ENCODE data around the gene CLCN4.

GRCh38 chrX:10193587-10193986, 36.8 kb downstream of the CLCN4 start:
- TF ChIP-seq CTCF (IDR thresholded peaks at IDR 0.05), result no peak
- TF ChIP-seq EZH2 (IDR thresholded peaks at IDR 0.05; ENCODE audit: borderline replicate concordance, insufficient read depth, low read depth, low read length, poor library complexity, severe bottlenecking), result no peak
